A549 treated with dexamethasone at 1 μM for 4 hours (cell line): ENCODE measurements around the gene TTYH3. TPM values are rescaled to one million over a fixed set of nuclear protein-coding genes. Genes with fewer than 3 reads are reported as not detected.

Source experiments
- total RNA-seq: library from RNA; stranded (reverse); fragments of 200-300 nt; extraction: Qiagen RNA extraction; gene quantifications from 5 replicates; pipeline ENCODE4 v1.2.3, GENCODE V29; 2022

The TTYH3 gene
- 31.0 to 59.3 TPM (median 54.6 TPM) in 5 replicates for total RNA-seq

GRCh38 chr7:2631946-2632732 is at the start of gene TTYH3:
TSS of gene TTYH3 (plus strand) at chr7:2631986. CDS start at chr7:2632156, 170 bp downstream.

GRCh38 chr7:2687881-2688318 is 56.1 kb downstream of the TTYH3 start, which contains the start of gene AMZ1:
TSS of gene AMZ1 (plus strand) at chr7:2688202. CDS start at chr7:2700452, 12,250 bp downstream.

Other genes starting within 250 kb of the TTYH3 start
- 7.0 to 14.4 TPM (median 11.8 TPM) in 5 replicates for gene CHST12, start 228.4 kb upstream of the TTYH3 start, total RNA-seq
- gene GRIFIN, start 155.6 kb upstream of the TTYH3 start, total RNA-seq: not detected in 5 replicates
- gene LFNG, start 112.2 kb upstream of the TTYH3 start, total RNA-seq: 9.4 to 18.4 TPM (median 15.7 TPM) in 5 replicates
- 18.6 to 33.1 TPM (median 32.1 TPM) in 5 replicates for gene BRAT1, start 76.5 kb upstream of the TTYH3 start, total RNA-seq
- 7.8 to 13.0 TPM (median 12.2 TPM) in 5 replicates for gene IQCE, start 73.0 kb upstream of the TTYH3 start, total RNA-seq
- 0.02 to 0.12 TPM (median 0.08 TPM) in 5 replicates for gene AMZ1, start 56.2 kb downstream of the TTYH3 start, total RNA-seq
- 33.2 to 46.1 TPM (median 43.7 TPM) in 5 replicates for gene GNA12, start 212.3 kb downstream of the TTYH3 start, total RNA-seq